Breast epithelium (tissue), 4 donors: Measurements from ENCODE around the gene ATL3. TPM values are rescaled to one million over a fixed set of nuclear protein-coding genes. Genes with fewer than 3 reads are reported as not detected.

Experiments
- DNase-seq, 2 donors: peaks; one replicate each; pipeline ENCODE4 v3.0.0-alpha.2; 2019; ENCODE audit warnings: low spot score in 2 of 2
- H3K27ac ChIP-seq, 2 donors: fragments of 200-600 bp; sonication (generic) in 1 of 2; one replicate each; pipeline ENCODE4 v1.5.1; 2016 to 2019; ENCODE audit warnings: mild to moderate bottlenecking in 1 of 2
- H3K27me3 ChIP-seq, 2 donors: fragments of 200-600 bp; sonication (generic) in 1 of 2; one replicate each; pipeline versions ENCODE4 v1.5.1 to v1.6.0; 2017 to 2019; ENCODE audit warnings: control low read depth in 1 of 2, mild to moderate bottlenecking in 1 of 2
- H3K36me3 ChIP-seq: fragments of 200-600 bp; one replicate; pipeline ENCODE4 v1.5.1; 2019
- H3K4me1 ChIP-seq, 2 donors: fragments of 200-600 bp; sonication (generic); one replicate each; pipeline ENCODE4 v1.5.1; 2016 to 2019; ENCODE audit warnings: control low read depth in 1 of 2
- H3K4me3 ChIP-seq, 3 donors: fragments of 200-600 bp; sonication (generic); 1 replicate in 2 of 3; 2 replicates in 1 of 3; pipeline ENCODE4 v1.5.1; 2016 to 2019; ENCODE audit warnings: mild to moderate bottlenecking in 3 of 3, moderate library complexity in 2 of 3
- H3K9me3 ChIP-seq, 2 donors: fragments of 200-600 bp; sonication (generic) in 1 of 2; one replicate each; pipeline ENCODE4 v1.5.1; 2016 to 2019; ENCODE audit warnings: control low read depth in 1 of 2
- POLR2A ChIP-seq: fragments of 450-650 bp; IDR thresholded peaks from one replicate; pipeline ENCODE4 v1.6.1; 2016; ENCODE audit warnings: antibody characterized with exemption, mild to moderate bottlenecking, moderate library complexity
- POLR2AphosphoS5 ChIP-seq, 3 donors: sonication (generic); formaldehyde crosslinking; IDR thresholded peaks; one replicate each; pipeline ENCODE4 v1.6.1; 2017; ENCODE audit warnings: antibody characterized with exemption in 3 of 3
- intact Hi-C: fragments of 100-400 bp; cut with DNase I; formaldehyde crosslinking; loops from one replicate; pipeline ENCODE4 v1.15.1; 2023; ENCODE audit warnings: low total_unique reads
- total RNA-seq, 3 donors: library from RNA; depleted of rRNA; stranded (reverse); fragments of >200 nt; gene quantifications; one replicate each; pipeline ENCODE4 v1.1.0, GENCODE V29; 2016
- TF ChIP-seq, protein P1 (sequence below), 3 donors: fragments of 450-650 bp; IDR thresholded peaks; one replicate each; pipeline ENCODE4 v1.5.1; 2016 to 2017; ENCODE audit warnings: antibody characterized with exemption in 3 of 3, mild to moderate bottlenecking in 3 of 3, moderate library complexity in 3 of 3

The ATL3 gene
- total RNA-seq, 3 donors from 2014 or later: 75.2 to 165 (median 77.3) TPM

DNA sequence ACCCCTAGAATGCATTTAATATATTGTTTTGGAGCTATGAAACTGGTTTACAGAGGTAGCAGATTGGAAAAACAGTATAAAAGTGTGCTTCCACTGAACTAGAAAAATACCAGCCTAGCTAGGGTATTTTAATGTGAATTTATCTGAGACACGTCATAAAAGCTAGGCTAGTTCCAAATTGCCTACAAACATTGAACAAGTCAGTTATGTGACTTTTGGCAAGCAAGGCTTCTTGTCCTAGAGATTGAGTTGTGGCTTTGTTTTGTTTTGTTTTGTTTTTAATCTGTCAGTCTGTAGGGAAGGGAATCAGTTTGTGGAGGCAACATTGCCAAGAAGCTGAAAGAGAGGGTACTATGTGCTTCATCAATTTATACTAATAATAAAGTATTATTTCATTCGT, 34.4 kb upstream of the ATL3 start:
- Histone ChIP-seq H3K4me1 (no peaks in the 10 kb centered on the region), H3K36me3 (no peaks in the 10 kb centered on the region), H3K27ac (peak overlapping the region in 1 of 2 donors; percentile 36), H3K27me3 (no peaks in the 10 kb centered on the region), H3K9me3 (no peaks in the 10 kb centered on the region), H3K4me3 (no peak overlapping the region)
- TF ChIP-seq POLR2AphosphoS5 (IDR thresholded peaks at IDR 0.05): no peak
- TF ChIP-seq POLR2A: no peak
- TF ChIP-seq, protein P1, sequence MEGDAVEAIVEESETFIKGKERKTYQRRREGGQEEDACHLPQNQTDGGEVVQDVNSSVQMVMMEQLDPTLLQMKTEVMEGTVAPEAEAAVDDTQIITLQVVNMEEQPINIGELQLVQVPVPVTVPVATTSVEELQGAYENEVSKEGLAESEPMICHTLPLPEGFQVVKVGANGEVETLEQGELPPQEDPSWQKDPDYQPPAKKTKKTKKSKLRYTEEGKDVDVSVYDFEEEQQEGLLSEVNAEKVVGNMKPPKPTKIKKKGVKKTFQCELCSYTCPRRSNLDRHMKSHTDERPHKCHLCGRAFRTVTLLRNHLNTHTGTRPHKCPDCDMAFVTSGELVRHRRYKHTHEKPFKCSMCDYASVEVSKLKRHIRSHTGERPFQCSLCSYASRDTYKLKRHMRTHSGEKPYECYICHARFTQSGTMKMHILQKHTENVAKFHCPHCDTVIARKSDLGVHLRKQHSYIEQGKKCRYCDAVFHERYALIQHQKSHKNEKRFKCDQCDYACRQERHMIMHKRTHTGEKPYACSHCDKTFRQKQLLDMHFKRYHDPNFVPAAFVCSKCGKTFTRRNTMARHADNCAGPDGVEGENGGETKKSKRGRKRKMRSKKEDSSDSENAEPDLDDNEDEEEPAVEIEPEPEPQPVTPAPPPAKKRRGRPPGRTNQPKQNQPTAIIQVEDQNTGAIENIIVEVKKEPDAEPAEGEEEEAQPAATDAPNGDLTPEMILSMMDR (IDR thresholded peaks at IDR 0.05): no peak
- DNase-seq: no peak
- intact Hi-C loops: no loop called here

DNA sequence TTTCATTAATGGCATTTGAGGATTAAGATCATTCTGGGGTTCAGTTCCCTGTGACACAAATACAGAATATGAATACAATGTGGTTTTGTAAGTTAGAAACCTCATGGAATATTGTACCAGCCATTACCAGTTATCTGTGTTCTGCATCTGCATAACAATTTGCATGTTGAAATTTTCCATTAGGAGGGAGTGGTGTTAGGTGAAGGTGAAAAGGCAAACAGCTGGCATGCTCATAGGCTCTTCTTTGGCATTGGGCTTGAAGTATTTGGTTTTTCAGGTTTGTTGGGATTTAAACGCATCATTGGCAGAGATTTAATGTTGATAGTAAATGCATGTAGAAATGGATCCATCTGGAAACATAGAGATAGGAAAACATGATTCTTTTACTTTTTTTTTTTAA, 28.7 kb upstream of the ATL3 start:
- Histone ChIP-seq H3K4me1 (peaks cover 0 to 4% of the 10 kb centered on the region in 2 donors), H3K4me3 (no peak overlapping the region), H3K27ac (peak overlapping the region; percentile 57 to 78), H3K27me3 (no peaks in the 10 kb centered on the region), H3K36me3 (no peaks in the 10 kb centered on the region), H3K9me3 (no peaks in the 10 kb centered on the region)
- no peak for DNase-seq
- TF ChIP-seq POLR2A: no peak
- TF ChIP-seq POLR2AphosphoS5 (IDR thresholded peaks at IDR 0.05): no peak
- TF ChIP-seq, protein P1 (IDR thresholded peaks at IDR 0.05): no peak
- intact Hi-C loops: no loop called here

DNA sequence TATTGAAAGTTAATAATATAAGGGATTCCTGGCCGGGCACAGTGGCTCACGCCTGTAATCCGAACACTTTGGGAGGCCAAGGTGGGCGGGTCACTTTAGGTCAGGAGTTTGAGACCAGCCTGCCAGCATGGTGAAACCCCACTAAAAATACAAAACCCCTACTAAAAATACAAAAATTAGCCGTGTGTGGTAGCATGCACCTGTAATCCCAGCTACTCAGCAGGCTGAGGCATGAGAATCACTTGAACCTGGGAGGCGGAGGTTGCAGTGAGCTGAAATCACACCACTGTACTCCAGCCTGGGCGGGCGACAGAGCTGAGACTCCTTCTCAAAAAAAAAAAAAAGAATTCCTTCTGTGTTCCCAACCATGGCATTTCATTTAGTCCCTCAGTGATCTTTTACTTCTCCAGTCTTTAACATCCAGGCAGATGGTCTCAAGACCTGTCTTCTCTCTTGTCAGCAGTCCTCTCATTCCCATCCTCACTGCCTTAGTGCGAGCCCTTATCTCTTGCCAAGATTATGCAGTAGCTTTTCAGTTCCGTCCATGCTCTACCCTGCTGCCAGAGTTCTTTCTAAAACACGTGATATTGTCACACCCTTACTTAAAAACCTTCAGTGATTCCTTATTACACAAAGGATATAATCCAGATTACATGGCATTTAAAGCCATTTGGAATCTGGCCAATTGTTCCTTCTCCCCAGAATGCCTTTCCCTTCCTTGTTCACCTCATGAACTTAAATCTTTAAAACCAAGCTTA, 28.0 kb upstream of the ATL3 start:
- TF ChIP-seq POLR2AphosphoS5 (IDR thresholded peaks at IDR 0.05) (no peak), POLR2A (no peak)
- TF ChIP-seq, protein P1 (IDR thresholded peaks at IDR 0.05): no peak
- H3K36me3 ChIP-seq: no peaks in the 10 kb centered on the region
- no peaks in the 10 kb centered on the region for H3K9me3 ChIP-seq
- intact Hi-C loops: no loop called here
- no peak for DNase-seq
- no peak overlapping the region for H3K4me3 ChIP-seq
- no peaks in the 10 kb centered on the region for H3K27me3 ChIP-seq
- peaks cover 0 to 4% of the 10 kb centered on the region in 2 donors for H3K4me1 ChIP-seq
- H3K27ac ChIP-seq: peak overlapping the region; percentile 57 to 78

DNA sequence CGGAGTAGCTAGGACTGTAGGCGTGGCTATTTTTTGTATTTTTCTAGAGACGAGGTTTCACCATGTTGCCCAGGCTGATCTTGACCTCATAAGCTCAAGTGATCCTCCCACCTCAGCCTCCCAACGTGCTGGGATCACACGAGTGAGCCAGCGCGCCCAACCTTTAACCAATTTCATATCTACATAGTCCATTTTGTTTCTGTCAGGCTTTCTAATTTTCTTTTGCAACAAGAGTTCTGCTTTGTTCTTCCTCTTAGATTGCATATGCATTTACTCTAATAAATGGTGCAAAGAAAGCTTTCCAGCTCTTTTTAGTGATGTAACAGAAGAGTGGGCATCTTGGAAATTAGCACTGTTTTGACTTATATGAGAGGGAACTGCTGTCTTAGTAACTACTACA, 23.4 kb upstream of the ATL3 start:
- no peak overlapping the region for H3K27ac ChIP-seq
- H3K27me3 ChIP-seq: no peaks in the 10 kb centered on the region
- H3K36me3 ChIP-seq: no peaks in the 10 kb centered on the region
- no peak for TF ChIP-seq POLR2AphosphoS5 (IDR thresholded peaks at IDR 0.05)
- TF ChIP-seq, protein P1 (IDR thresholded peaks at IDR 0.05): no peak
- no peak for TF ChIP-seq POLR2A
- no peaks in the 10 kb centered on the region for H3K9me3 ChIP-seq
- H3K4me3 ChIP-seq: no peak overlapping the region
- no peak for DNase-seq
- intact Hi-C loops: no loop called here
- peaks cover 0 to 4% of the 10 kb centered on the region in 2 donors for H3K4me1 ChIP-seq

DNA sequence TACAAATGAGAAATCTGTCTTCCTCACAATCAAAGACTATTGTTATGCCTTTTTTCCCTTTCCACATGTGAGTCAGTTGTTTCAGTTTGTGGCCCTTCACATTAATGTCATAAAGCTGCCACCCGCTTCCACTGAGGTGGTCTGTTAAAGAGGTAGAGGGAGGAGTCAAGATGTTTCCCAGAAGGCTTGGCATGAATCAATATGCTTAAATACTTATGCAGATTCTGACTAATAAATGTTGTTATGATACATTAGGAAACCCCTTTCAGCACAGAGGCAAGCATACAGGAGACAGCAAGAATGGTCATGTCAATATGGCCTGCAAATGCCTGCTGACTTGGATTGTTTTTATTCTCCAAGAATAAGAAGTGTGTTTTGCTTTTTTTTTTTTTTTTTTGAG, 16.7 kb upstream of the ATL3 start:
- no peaks in the 10 kb centered on the region for H3K4me1 ChIP-seq
- H3K36me3 ChIP-seq: no peaks in the 10 kb centered on the region
- H3K27ac ChIP-seq: no peak overlapping the region
- no peaks in the 10 kb centered on the region for H3K9me3 ChIP-seq
- no peak overlapping the region for H3K4me3 ChIP-seq
- TF ChIP-seq POLR2AphosphoS5 (IDR thresholded peaks at IDR 0.05): no peak
- no peak for TF ChIP-seq POLR2A
- TF ChIP-seq, protein P1 (IDR thresholded peaks at IDR 0.05): no peak
- DNase-seq: no peak
- no peaks in the 10 kb centered on the region for H3K27me3 ChIP-seq
- intact Hi-C loops: no loop called here
